Keratinocyte (primary cell): ENCODE data around the gene YJU2.

Experiments used
- EZH2 ChIP-seq: IDR thresholded peaks from one replicate; pipeline ENCODE4 v1.6.1; 2012; ENCODE audit warnings: inconsistent platforms, mild to moderate bottlenecking, low read length, moderate library complexity
- TF ChIP-seq, protein P1 (sequence below), 3 experiments: IDR thresholded peaks in 1 of 3; conservative IDR thresholded peaks in 1 of 3; optimal IDR thresholded peaks in 1 of 3; 2 replicates in 2 of 3; 3 replicates in 1 of 3; pipeline versions ENCODE3 to v1.5.1; 2011; ENCODE audit warnings: low read length in 3 of 3, mild to moderate bottlenecking in 3 of 3, moderate library complexity in 2 of 3, control low read depth in 1 of 3, inconsistent platforms in 1 of 3; ENCODE audit not compliant: insufficient read depth in 2 of 3; ENCODE audit errors: extremely low read depth in 1 of 3

DNA sequence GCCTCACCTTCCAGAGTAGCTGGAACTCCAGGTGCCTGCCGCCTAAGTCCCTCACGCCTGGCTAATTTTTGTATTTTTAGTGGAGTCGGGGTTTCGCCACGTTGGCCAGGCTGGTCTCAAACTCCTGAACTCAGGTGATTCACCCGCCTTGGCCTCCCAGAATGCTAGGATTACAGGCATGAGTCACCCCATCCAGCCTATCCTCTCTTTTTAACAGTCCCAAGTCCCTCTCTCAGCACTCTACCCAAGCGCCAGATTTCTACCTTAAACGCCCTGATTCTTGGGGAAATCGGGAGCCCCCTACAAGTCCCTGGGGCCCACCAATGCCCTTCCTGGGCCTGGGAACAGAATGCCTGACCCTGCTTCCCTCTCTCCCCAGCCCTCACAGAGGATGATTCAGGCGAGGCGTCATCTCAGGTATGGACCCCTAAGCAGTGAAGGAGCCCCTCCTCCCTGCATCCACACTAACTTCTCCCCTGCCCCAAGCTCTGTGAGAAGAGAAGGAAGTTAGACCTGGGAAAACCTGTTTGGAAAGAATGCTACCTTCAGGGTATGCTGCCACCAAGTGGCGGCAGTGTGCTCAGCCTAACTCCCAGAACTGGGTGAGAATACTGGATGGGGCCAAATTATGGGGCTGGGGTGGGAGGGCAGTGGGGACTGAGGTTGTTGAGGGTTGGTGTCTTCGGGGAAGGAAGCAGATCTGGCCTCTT, 38.3 kb upstream of the YJU2 start:
- TF ChIP-seq EZH2 = no peak
- TF ChIP-seq, protein P1, sequence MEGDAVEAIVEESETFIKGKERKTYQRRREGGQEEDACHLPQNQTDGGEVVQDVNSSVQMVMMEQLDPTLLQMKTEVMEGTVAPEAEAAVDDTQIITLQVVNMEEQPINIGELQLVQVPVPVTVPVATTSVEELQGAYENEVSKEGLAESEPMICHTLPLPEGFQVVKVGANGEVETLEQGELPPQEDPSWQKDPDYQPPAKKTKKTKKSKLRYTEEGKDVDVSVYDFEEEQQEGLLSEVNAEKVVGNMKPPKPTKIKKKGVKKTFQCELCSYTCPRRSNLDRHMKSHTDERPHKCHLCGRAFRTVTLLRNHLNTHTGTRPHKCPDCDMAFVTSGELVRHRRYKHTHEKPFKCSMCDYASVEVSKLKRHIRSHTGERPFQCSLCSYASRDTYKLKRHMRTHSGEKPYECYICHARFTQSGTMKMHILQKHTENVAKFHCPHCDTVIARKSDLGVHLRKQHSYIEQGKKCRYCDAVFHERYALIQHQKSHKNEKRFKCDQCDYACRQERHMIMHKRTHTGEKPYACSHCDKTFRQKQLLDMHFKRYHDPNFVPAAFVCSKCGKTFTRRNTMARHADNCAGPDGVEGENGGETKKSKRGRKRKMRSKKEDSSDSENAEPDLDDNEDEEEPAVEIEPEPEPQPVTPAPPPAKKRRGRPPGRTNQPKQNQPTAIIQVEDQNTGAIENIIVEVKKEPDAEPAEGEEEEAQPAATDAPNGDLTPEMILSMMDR (optimal IDR thresholded peaks at IDR 0.05 in 1 of 3, IDR thresholded peaks at IDR 0.05 in 1 of 3, conservative IDR thresholded peaks at IDR 0.05 in 1 of 3; ENCODE audit: extremely low read depth in 1 of 3, insufficient read depth in 2 of 3, low read length in 3 of 3) = peak; percentile 25 to 70 (median 39)
